ENCODE data around the gene TMEM141. TPM values are rescaled to one million over a fixed set of nuclear protein-coding genes. Genes with fewer than 3 reads are reported as not detected.
"Not testable (repeated sequence)": the region's sequence is repeated elsewhere in the genome, so short reads cannot be mapped to it uniquely, and the experiment has no call there.

The TMEM141 gene
- polyA plus RNA-seq, 1 donor: 324 TPM

- no CpG with 5 or more reads among the region's 24 CpGs for WGBS (ENCODE audit: insufficient coverage, low lambda C conversion rate)
- Histone ChIP-seq H3K27me3 (ENCODE audit: control insufficient read depth, insufficient read depth, low read length) (peaks cover 6% of the 10 kb centered on the region), H3K27ac (ENCODE audit: low read length) (no peak overlapping the region), H3K4me3 (ENCODE audit: low read length) (no peak overlapping the region), H3K36me3 (ENCODE audit: control insufficient read depth, insufficient read depth, low read length) (no peaks in the 10 kb centered on the region), H3K9me3 (ENCODE audit: control insufficient read depth, low read depth, low read length) (peaks cover 20% of the 10 kb centered on the region), H3K4me1 (ENCODE audit: control insufficient read depth, insufficient read depth, low read length) (no peaks in the 10 kb centered on the region)
- DNase-seq: no peak
Measured at GRCh38 chr9:136754626-136755301, 36.4 kb upstream of the TMEM141 start.

- H3K36me3 ChIP-seq (ENCODE audit: control insufficient read depth, insufficient read depth, low read length); H3K4me1 ChIP-seq (ENCODE audit: control insufficient read depth, insufficient read depth, low read length); H3K4me3 ChIP-seq (ENCODE audit: low read length); DNase-seq; H3K27me3 ChIP-seq (ENCODE audit: control insufficient read depth, insufficient read depth, low read length); H3K27ac ChIP-seq (ENCODE audit: low read length): not testable (repeated sequence)
- 92% methylated on average over 2 of the region's 22 CpGs for WGBS (ENCODE audit: insufficient coverage, low lambda C conversion rate)
- H3K9me3 ChIP-seq (ENCODE audit: control insufficient read depth, low read depth, low read length): peaks cover 21% of the 10 kb centered on the region
Measured at GRCh38 chr9:136755302-136756133, 35.6 kb upstream of the TMEM141 start.

- DNase-seq: no peak
- WGBS (ENCODE audit: insufficient coverage, low lambda C conversion rate): no CpG with 5 or more reads among the region's 4 CpGs
Measured at GRCh38 chr9:136756134-136756438, 35.1 kb upstream of the TMEM141 start.

GRCh38 chr9:136756836-136757235 is 34.3 kb upstream of the TMEM141 start:
- no peak for DNase-seq
- no CpG with 5 or more reads among the region's 18 CpGs for WGBS (ENCODE audit: insufficient coverage, low lambda C conversion rate)
- Histone ChIP-seq H3K27me3 (ENCODE audit: control insufficient read depth, insufficient read depth, low read length) (peaks cover 6% of the 10 kb centered on the region), H3K4me1 (ENCODE audit: control insufficient read depth, insufficient read depth, low read length) (no peaks in the 10 kb centered on the region), H3K4me3 (ENCODE audit: low read length) (no peak overlapping the region), H3K9me3 (ENCODE audit: control insufficient read depth, low read depth, low read length) (peaks cover 21% of the 10 kb centered on the region), H3K36me3 (ENCODE audit: control insufficient read depth, insufficient read depth, low read length) (no peaks in the 10 kb centered on the region), H3K27ac (ENCODE audit: low read length) (no peak overlapping the region)

More at GRCh38 chr9:136756134-136756438, 35.1 kb upstream of the TMEM141 start:
- no peak overlapping the region for H3K4me3 ChIP-seq (ENCODE audit: low read length)
- no peaks in the 10 kb centered on the region for H3K36me3 ChIP-seq (ENCODE audit: control insufficient read depth, insufficient read depth, low read length)
- H3K27ac ChIP-seq (ENCODE audit: low read length): no peak overlapping the region
- no peaks in the 10 kb centered on the region for H3K4me1 ChIP-seq (ENCODE audit: control insufficient read depth, insufficient read depth, low read length)
- H3K27me3 ChIP-seq (ENCODE audit: control insufficient read depth, insufficient read depth, low read length): peaks cover 6% of the 10 kb centered on the region
- H3K9me3 ChIP-seq (ENCODE audit: control insufficient read depth, low read depth, low read length): peaks cover 22% of the 10 kb centered on the region

GRCh38 chr9:136757328-136757727 is 33.8 kb upstream of the TMEM141 start:
- Histone ChIP-seq H3K36me3 (ENCODE audit: control insufficient read depth, insufficient read depth, low read length) (no peaks in the 10 kb centered on the region), H3K27ac (ENCODE audit: low read length) (no peak overlapping the region), H3K4me3 (ENCODE audit: low read length) (no peak overlapping the region), H3K9me3 (ENCODE audit: control insufficient read depth, low read depth, low read length) (peaks cover 18% of the 10 kb centered on the region), H3K27me3 (ENCODE audit: control insufficient read depth, insufficient read depth, low read length) (peaks cover 6% of the 10 kb centered on the region), H3K4me1 (ENCODE audit: control insufficient read depth, insufficient read depth, low read length) (no peaks in the 10 kb centered on the region)
- DNase-seq: no peak
- WGBS (ENCODE audit: insufficient coverage, low lambda C conversion rate): no CpG with 5 or more reads among the region's 20 CpGs

- no CpG with 5 or more reads among the region's 20 CpGs for WGBS (ENCODE audit: insufficient coverage, low lambda C conversion rate)
- H3K36me3 ChIP-seq (ENCODE audit: control insufficient read depth, insufficient read depth, low read length): no peaks in the 10 kb centered on the region
- H3K9me3 ChIP-seq (ENCODE audit: control insufficient read depth, low read depth, low read length): peaks cover 18% of the 10 kb centered on the region
- H3K4me3 ChIP-seq (ENCODE audit: low read length): no peak overlapping the region
- H3K27me3 ChIP-seq (ENCODE audit: control insufficient read depth, insufficient read depth, low read length): peaks cover 6% of the 10 kb centered on the region
- no peaks in the 10 kb centered on the region for H3K4me1 ChIP-seq (ENCODE audit: control insufficient read depth, insufficient read depth, low read length)
- DNase-seq: no peak
- no peak overlapping the region for H3K27ac ChIP-seq (ENCODE audit: low read length)
Measured at GRCh38 chr9:136757751-136758140, 33.4 kb upstream of the TMEM141 start.

- Histone ChIP-seq H3K4me1 (ENCODE audit: control insufficient read depth, insufficient read depth, low read length) (no peaks in the 10 kb centered on the region), H3K4me3 (ENCODE audit: low read length) (no peak overlapping the region), H3K9me3 (ENCODE audit: control insufficient read depth, low read depth, low read length) (peaks cover 12% of the 10 kb centered on the region), H3K36me3 (ENCODE audit: control insufficient read depth, insufficient read depth, low read length) (no peaks in the 10 kb centered on the region), H3K27ac (ENCODE audit: low read length) (no peak overlapping the region), H3K27me3 (ENCODE audit: control insufficient read depth, insufficient read depth, low read length) (no peaks in the 10 kb centered on the region)
- no CpG with 5 or more reads among the region's 9 CpGs for WGBS (ENCODE audit: insufficient coverage, low lambda C conversion rate)
- no peak for DNase-seq
Measured at GRCh38 chr9:136759001-136759400, 32.1 kb upstream of the TMEM141 start.

GRCh38 chr9:136759436-136760325 is 31.5 kb upstream of the TMEM141 start:
- H3K27me3 ChIP-seq (ENCODE audit: control insufficient read depth, insufficient read depth, low read length): no peaks in the 10 kb centered on the region
- no peaks in the 10 kb centered on the region for H3K36me3 ChIP-seq (ENCODE audit: control insufficient read depth, insufficient read depth, low read length)
- no CpG with 5 or more reads among the region's 27 CpGs for WGBS (ENCODE audit: insufficient coverage, low lambda C conversion rate)

GRCh38 chr9:136760424-136760823 is 30.7 kb upstream of the TMEM141 start:
- WGBS (ENCODE audit: insufficient coverage, low lambda C conversion rate): no CpG with 5 or more reads among the region's 25 CpGs
- H3K27me3 ChIP-seq (ENCODE audit: control insufficient read depth, insufficient read depth, low read length): no peaks in the 10 kb centered on the region
- peaks cover 11% of the 10 kb centered on the region for H3K9me3 ChIP-seq (ENCODE audit: control insufficient read depth, low read depth, low read length)
- no peak overlapping the region for H3K4me3 ChIP-seq (ENCODE audit: low read length)
- H3K4me1 ChIP-seq (ENCODE audit: control insufficient read depth, insufficient read depth, low read length): peaks cover 9% of the 10 kb centered on the region
- H3K36me3 ChIP-seq (ENCODE audit: control insufficient read depth, insufficient read depth, low read length): no peaks in the 10 kb centered on the region
- no peak overlapping the region for H3K27ac ChIP-seq (ENCODE audit: low read length)
- DNase-seq: no peak

More at GRCh38 chr9:136759436-136760325, 31.5 kb upstream of the TMEM141 start:
- no peak overlapping the region for H3K27ac ChIP-seq (ENCODE audit: low read length)
- H3K4me3 ChIP-seq (ENCODE audit: low read length): no peak overlapping the region
- H3K4me1 ChIP-seq (ENCODE audit: control insufficient read depth, insufficient read depth, low read length): peaks cover 7% of the 10 kb centered on the region
- H3K9me3 ChIP-seq (ENCODE audit: control insufficient read depth, low read depth, low read length): peaks cover 12% of the 10 kb centered on the region
- no peak for DNase-seq

GRCh38 chr9:136760834-136761544 is 30.2 kb upstream of the TMEM141 start:
- not testable (repeated sequence) for H3K9me3 ChIP-seq (ENCODE audit: control insufficient read depth, low read depth, low read length); H3K4me3 ChIP-seq (ENCODE audit: low read length); H3K27ac ChIP-seq (ENCODE audit: low read length); H3K27me3 ChIP-seq (ENCODE audit: control insufficient read depth, insufficient read depth, low read length); H3K36me3 ChIP-seq (ENCODE audit: control insufficient read depth, insufficient read depth, low read length); H3K4me1 ChIP-seq (ENCODE audit: control insufficient read depth, insufficient read depth, low read length)
- peak in 1 of 2 donors; percentile 67 for DNase-seq
- WGBS (ENCODE audit: insufficient coverage, low lambda C conversion rate): 40% methylated on average over 2 of the region's 22 CpGs

All from large intestine (tissue), 3 donors.